GM19043 (cell line): ENCODE data around the gene ARL11.
"Not testable (repeated sequence)": the region's sequence is repeated elsewhere in the genome, so short reads cannot be mapped to it uniquely, and the experiment has no call there.

Experiments
- ATAC-seq: cut with Tn5 transposase; IDR thresholded peaks from one replicate; pipeline ENCODE4 v1.9.1; 2021; ENCODE audit warnings: low read depth; ENCODE audit not compliant: unreplicated experiment

Gene ARL11

GRCh38 chr13:49612042-49612441 is 16.3 kb upstream of the ARL11 start:
- not testable (repeated sequence) for ATAC-seq

DNA sequence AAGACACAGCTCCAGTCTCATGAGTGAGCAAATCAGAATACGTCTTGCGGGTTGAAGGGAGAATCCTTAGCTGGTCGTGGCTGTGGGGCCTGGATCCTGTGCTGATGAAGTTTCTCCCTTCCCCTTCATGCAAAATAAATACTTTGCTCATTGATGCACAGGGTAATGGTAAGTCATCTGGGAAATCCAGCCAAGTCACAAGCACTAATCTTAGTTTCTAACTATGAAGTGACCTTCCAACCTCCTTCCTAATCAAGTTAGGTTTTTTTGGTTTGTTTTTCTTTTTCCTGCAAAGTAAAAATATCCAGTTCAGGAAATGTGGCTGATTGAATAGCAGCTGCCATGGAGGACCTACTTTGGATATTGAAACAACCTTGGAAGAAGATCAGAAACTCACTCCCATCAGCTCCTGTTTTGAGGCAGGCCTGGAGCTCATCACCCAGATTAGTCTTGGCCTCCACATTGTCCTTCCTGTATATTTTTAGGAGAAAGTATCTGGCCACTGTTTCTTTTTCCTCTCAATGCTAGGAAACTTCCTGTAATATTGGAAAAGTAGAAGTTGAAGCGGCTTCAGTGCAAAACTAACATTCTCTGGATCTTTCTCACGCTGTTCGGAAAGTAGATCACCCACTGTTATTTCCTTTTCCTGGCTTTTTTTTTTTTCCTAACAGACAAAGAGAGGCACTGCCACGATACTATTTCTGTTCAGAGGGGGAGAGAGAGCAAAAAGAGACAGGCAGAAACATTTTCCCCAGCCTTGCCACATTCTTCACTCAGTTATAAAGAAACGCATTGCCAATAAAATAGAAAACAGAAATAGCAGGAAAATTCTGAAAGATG is 12.3 kb upstream of the ARL11 start:
- ATAC-seq: no peak

DNA sequence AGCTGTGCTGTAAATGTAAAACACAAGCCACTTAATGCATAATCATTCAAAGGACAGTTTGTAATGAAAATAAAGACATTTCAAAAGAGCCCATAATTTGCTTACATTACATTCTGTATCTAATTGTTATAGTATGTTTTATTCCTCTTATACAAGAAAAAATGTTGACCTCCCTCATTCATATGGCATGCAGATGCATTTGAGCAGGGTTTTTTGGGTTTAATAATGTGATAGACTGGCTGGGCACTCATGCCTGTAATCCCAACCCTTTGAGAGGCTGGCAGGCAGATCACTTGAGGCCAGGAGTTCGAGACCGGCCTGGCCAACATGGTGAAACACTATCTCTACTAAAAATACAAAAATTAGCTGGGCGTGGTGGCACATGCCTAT is 11.6 kb upstream of the ARL11 start:
- no peak for ATAC-seq

GRCh38 chr13:49620170-49620621 is 8.1 kb upstream of the ARL11 start:
- ATAC-seq: peak; percentile 88

GRCh38 chr13:49622174-49622946 is 5.9 kb upstream of the ARL11 start:
- no peak for ATAC-seq

DNA sequence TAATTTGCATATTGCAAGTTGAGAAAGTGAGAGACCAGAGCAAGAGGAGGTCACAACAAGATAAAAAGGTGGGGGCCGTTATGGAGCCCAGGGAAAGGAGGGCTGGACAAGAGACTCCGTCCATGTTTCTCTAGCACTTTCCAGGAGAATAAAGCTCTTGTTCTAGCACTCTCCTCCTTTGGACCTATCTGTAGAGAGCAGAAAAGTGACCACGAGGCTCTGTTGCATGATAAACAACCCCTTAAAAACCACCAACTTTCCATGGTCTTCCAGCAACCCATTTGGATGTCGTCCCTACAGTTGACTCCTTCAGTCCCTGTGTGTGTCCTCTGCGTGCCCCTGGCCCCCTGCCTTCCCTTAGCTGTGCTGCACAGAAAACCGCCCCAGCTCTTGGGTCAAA is 4.1 kb upstream of the ARL11 start:
- no peak for ATAC-seq

GRCh38 chr13:49625392-49626079 is 2.8 kb upstream of the ARL11 start:
- no peak for ATAC-seq

- no peak for ATAC-seq
Measured at GRCh38 chr13:49629196-49629938, 1.1 kb downstream of the ARL11 start.

DNA sequence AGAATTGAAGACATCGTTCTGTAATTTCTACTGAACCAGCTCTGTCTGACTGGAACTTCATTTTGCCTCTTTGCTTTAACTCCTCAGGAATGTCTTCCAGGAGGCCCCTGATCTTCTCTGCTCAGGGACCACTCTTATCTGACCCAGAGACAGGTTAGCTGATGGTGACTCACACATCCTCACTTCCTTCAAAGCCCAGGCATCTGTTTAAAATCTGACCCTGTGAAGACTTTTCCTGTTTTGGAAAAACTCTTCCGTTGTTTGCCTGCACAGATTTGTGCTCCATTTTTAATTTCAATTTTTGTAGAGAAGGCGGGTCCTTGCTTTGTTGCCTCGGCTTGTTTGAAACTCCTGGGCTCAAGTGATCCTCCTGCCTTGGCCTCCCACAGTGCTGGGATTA is 1.6 kb downstream of the ARL11 start:
- ATAC-seq: no peak

DNA sequence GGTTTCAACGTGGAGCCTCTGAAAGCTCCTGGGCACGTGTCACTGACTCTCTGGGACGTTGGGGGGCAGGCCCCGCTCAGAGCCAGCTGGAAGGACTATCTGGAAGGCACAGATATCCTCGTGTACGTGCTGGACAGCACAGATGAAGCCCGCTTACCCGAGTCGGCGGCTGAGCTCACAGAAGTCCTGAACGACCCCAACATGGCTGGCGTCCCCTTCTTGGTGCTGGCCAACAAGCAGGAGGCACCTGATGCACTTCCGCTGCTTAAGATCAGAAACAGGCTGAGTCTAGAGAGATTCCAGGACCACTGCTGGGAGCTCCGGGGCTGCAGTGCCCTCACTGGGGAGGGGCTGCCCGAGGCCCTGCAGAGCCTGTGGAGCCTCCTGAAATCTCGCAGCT is 2.3 kb downstream of the ARL11 start:
- ATAC-seq: no peak

DNA sequence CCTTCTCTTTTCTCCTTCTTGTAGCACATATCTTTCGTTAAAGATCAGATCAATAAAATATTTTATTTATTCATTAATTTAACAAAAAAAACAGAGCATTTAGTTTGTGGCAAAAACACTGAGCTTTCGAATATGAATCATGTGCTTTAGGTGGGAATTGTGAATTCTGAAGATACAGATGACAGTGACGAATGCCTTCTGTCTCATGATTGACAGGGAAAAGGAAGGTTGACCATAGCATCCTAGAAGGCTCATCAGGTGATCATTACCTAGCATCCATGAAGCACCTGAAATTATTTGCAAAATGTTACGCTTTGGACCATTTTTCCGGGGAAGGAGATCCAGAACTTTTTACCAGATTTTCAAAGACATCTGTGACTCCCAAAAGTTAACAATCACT is 3.8 kb downstream of the ARL11 start:
- ATAC-seq: no peak

DNA sequence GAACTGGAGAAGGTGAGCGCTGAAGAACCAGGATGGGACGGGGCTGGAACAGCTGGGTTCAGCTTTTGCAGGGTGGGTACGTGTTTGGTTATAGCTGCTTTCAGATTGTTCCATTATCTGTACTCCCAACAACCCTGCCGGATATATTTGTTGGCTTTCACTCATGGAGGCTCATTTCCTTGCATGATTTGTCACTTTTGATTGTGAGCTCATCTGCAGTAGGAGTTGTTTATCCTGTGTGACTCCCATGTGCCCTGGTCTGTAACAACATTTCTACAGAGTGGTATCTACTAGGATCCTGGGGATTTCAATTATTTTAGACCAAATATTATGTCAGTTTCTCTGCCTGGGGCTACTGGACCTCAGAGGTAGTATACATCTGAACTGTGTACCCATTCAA is 5.4 kb downstream of the ARL11 start:
- ATAC-seq: no peak

GRCh38 chr13:49635599-49636433 is 7.5 kb downstream of the ARL11 start:
- ATAC-seq: peak; percentile 72

GRCh38 chr13:49636705-49637104 is 8.4 kb downstream of the ARL11 start:
- no peak for ATAC-seq

GRCh38 chr13:49638030-49638743 is 9.9 kb downstream of the ARL11 start:
- no peak for ATAC-seq

GRCh38 chr13:49638744-49639072 is 10.4 kb downstream of the ARL11 start:
- ATAC-seq: no peak

DNA sequence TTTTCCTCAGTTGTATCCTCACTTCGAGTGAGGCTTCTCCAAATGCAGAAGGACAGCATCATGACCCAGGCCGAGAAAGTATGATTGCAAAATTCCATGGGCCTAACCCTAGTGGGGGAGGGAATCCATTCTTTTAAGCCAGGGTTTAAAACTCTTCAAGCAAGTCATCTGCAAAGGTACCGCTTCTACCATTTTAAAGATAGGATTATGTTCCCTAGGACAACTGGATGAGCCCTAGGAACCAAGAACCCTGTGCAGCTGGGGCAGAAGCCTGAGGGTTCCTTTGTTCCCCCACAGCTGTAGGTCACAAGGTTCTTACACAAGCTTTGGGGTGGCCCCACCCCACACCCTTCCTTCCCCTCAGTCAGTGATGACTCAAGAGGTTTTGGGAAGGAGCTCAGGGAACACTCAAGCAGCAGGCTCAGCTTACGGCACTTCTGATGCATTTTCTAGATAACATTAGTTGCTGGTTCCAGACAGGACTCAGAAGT is 13.5 kb downstream of the ARL11 start:
- no peak for ATAC-seq

DNA sequence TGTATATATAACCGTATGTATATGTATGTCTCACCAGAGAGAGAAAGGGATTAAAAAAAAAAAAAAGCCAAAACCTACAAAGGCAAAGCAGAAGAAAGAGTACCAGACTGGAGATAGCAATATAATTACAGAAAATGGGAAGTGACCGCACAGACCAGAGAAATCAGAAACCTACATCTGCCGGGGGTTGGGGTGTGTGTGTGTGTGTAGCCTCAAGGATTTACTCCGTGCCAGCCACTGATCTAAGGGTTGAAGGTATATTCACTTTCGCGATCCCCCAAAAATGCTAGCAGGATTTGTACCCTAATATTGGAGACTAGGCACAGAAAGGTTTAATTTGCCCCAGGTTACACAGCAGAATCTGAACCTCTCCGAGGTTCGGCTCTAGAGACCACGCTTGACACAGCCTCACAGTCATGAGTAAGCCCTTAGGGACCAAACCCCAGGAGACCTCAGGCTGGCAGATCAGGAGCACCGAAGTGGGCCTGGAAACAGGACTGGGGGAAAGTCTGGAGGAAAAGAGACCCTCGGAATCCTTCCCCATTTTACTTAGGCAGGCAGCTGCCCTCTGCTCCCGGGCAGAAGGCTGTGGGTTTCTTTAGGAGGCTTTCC is 14.8 kb downstream of the ARL11 start:
- no peak for ATAC-seq

DNA sequence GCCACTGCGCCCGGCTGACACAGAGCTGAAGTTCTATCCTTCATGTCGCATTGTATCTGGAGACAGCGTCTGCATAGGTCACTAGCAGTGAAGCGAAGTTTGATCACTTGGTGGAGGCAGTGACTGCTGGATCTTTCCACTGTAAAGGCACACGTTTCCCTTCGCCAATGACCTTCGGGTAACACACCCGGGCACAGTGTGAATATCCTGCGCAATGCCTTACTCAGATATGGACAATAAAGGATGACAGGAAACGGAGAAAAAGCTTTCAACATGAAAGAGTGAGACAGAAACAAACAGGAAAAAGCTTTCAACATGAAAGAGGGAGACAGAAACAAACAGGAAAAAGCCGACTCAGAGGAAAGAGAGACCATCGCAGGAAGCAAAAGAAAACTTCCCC is 17.1 kb downstream of the ARL11 start:
- ATAC-seq: no peak
